Measurements from ENCODE around the gene BZW2.

The BZW2 gene

DNA sequence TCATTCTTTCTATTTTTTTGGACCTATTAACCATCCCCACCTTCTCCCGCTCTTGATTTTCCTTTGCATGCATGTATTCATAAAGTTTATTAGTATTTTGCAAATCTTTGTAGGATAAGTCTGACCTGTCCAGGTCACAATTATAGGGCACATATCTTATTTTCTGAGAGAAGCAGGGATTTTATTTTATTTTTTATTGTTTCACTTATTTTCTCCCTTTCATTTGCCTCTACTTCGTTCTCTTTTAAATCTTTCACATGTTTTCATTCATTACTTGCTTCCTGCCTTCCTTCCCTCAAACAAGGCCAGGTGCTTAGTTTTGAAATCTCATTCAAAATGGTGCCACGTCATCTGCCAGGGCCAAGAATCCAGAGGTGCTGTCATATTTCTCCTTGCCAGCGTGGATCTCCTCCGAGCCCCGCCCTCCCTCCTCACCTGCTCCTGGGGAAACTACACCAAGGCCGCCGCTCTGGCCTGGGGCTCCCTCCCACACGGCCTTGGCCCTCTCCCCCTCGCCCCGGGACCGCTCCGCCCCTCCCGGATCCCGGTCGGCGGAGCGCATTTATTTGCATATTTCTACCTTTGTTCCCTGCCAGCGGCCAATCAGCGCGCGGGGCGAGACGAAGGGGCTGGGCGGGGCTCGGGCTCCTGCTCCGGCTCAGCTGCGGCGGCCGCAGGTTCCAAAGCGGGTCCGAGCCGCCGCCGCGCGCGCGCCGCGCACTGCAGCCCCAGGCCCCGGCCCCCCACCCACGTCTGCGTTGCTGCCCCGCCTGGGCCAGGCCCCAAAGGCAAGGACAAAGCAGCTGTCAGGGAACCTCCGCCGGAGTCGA lies 107.3 kb downstream of the BZW2 start, which contains the start of gene TSPAN13:
TSPAN13 (plus strand) TSS at position 654 of the 830 bp plus-strand sequence. CDS start 213 bp downstream, outside the sequence.
- DNase-seq (ENCODE audit: low read depth in 2 of 2) = peak; percentile 49 to 62

GRCh38 chr7:16753932-16754855 lies 108.2 kb downstream of the BZW2 start:
- no peak for DNase-seq (ENCODE audit: low read depth in 2 of 2)

GRCh38 chr7:16754856-16755317 lies 108.9 kb downstream of the BZW2 start:
- DNase-seq (ENCODE audit: low read depth in 2 of 2) = no peak

DNA sequence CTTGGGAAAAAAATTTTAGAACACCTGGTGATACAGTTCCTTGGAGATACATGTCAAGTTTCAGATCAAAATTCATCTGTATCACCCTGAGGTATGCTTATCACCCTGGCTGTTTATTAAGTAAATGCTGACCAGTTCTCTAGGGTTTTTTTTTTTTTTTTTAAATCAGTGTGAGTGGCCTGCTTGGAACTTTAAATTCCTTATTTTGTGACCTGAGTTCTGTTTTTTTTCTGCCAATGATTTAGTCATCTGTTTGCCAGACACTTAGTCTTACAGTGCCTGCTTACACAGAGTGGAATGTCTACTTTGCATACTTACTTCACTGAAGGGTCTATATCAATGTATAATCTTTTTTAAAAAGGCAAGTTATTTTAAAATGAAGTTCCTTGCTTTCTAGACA lies 109.4 kb downstream of the BZW2 start:
- no peak for DNase-seq (ENCODE audit: low read depth in 2 of 2)
